NCI-H2171 (cell line): ENCODE results near the gene ACO1.

Source experiments
- DNase-seq: peaks from one replicate; lab custom pipeline; 2025; lab: John Stamatoyannopoulos, UW

ACO1 gene

DNA sequence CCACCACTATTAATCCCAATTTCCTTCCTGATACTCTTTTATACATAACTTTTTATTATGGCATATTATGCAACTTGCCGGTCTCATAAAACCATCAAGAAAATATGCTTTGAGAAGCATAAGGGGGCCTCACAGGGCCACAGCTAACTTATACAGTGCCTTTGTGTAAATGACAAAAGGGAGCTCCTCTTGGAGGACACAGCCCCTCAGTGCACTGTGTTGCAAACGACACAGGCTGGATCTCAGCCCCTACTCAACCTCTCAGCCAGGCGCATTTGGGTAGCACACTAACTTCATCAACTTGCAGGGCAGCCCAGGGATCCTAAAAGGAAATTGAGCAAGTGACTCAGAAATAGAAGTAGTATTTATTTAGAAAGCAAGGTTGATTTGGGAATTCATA, 106.2 kb downstream of the ACO1 start:
- DNase-seq: no peak

- DNase-seq: no peak
These were observed 113.5 kb downstream of the ACO1 start for GRCh38 chr9:32497921-32498320.

DNA sequence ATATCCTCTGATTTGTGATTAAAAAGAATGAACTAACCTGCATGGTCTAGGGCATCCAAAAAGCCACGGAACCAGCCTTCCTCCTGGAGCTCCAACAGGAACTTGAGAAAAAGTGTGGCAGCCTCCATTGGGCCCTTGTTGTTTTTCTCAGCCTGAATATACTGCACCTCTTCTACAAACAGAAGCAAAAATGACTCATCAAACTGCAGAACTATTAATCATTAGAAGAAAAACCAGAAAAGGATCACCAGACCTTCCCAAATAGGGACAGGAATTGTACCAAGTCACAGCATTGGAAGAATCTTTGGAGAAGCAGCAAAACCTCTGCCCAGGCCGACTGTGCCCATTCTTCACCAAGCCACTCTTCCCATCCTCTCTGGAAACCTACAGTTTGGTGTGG, 116.3 kb downstream of the ACO1 start:
- no peak for DNase-seq

DNA sequence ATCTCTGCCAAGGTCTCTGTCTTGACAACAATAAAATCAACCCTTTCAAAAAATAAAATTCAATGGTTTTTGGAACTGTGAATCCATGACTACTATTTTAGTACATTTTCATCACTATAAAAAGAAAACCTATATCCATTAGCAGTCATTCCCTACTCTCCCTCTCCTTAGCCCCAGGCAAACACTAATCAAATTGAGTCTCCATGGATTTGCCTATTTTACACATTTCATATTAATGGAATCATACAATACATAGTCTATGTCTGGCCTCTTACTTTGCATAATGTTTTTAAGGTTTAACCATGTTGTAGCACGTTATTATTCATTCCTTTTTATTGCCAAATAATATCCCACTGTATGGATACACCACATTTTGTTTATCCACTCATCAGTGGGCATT, 117.4 kb downstream of the ACO1 start:
- DNase-seq: no peak

GRCh38 chr9:32502464-32502863, 118.0 kb downstream of the ACO1 start:
- no peak for DNase-seq

DNA sequence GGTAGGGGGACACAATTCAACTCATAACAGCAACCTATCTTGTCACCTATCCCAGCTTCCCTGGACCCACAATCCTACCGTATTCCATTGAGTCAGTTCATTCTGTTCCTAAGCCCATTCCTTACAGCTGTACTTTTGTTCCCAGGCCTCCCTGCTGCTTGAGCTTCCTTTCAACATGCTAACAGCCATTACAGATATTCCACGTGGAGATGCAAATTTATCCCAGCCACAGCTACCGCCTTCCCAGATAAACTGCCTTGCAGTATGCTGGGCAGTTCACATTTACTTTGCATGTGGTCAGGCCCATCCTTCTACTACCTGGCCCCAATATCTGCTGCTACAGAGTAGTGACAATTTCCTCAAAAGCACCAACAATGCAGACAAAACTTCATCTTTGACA, 118.6 kb downstream of the ACO1 start:
- DNase-seq: no peak
